ENCODE measurements around the gene TMEM94. TPM values are rescaled to one million over a fixed set of nuclear protein-coding genes. Genes with fewer than 3 reads are reported as not detected.

The TMEM94 gene
- total and polyA plus RNA-seq, 2 of the 13 experiments (the other 11 are each of a cell fraction or from before 2014, with no cell fraction given): 32.6 to 134 TPM

GRCh38 chr17:75504347-75505151 is 48.1 kb downstream of the TMEM94 start (continued):
- TF ChIP-seq RFX1 (IDR thresholded peaks at IDR 0.05) (no peak), ZNF615 (CRISPR knock-in tag; IDR thresholded peaks at IDR 0.05; ENCODE audit: borderline replicate concordance) (no peak), JARID2 (CRISPR knock-in tag; IDR thresholded peaks at IDR 0.05; ENCODE audit: insufficient replicate concordance) (no peak), ATF4 (CRISPR knock-in tag; IDR thresholded peaks at IDR 0.05) (no peak), ZNF761 (CRISPR knock-in tag; conservative IDR thresholded peaks at IDR 0.05) (no peak), SMC3 (IDR thresholded peaks at IDR 0.05; ENCODE audit: low read length) (peak; percentile 56; the same call in 1 of the 2 replicates), ZBTB7B (CRISPR knock-in tag; IDR thresholded peaks at IDR 0.05) (no peak; the same call in 1 of the 2 replicates), HNF1B (CRISPR knock-in tag; IDR thresholded peaks at IDR 0.05) (0 out of 2 replicates have a peak, but pooled peaks have one; percentile 37), SNAI1 (CRISPR knock-in tag; IDR thresholded peaks at IDR 0.05; ENCODE audit: borderline replicate concordance) (no peak), GPN1 (CRISPR knock-in tag; IDR thresholded peaks at IDR 0.05; ENCODE audit: borderline replicate concordance) (no peak), MBNL3 (CRISPR knock-in tag; conservative IDR thresholded peaks at IDR 0.05) (no peak), MAFF (IDR thresholded peaks at IDR 0.05; ENCODE audit: low read depth, low read length) (peak; percentile 74), KDM5A (IDR thresholded peaks at IDR 0.05; ENCODE audit: borderline replicate concordance, low read length) (no peak), NFYB (CRISPR knock-in tag; IDR thresholded peaks at IDR 0.05) (no peak), MED1 (CRISPR knock-in tag; IDR thresholded peaks at IDR 0.05) (0 out of 2 replicates have a peak, but pooled peaks have one; percentile 23), RAD51 (IDR thresholded peaks at IDR 0.05; ENCODE audit: borderline replicate concordance) (no peak), ZNF672 (CRISPR knock-in tag; IDR thresholded peaks at IDR 0.05) (no peak), HDAC2 (CRISPR knock-in tag; IDR thresholded peaks at IDR 0.05) (peak; percentile 46; the same call in 1 of the 2 replicates), ZSCAN12 (CRISPR knock-in tag; IDR thresholded peaks at IDR 0.05) (no peak), JUNB (CRISPR knock-in tag; IDR thresholded peaks at IDR 0.05; ENCODE audit: borderline replicate concordance) (no peak), ETV5 (CRISPR knock-in tag; IDR thresholded peaks at IDR 0.05; ENCODE audit: borderline replicate concordance) (no peak), ZFP90 (CRISPR knock-in tag; IDR thresholded peaks at IDR 0.05; ENCODE audit: borderline replicate concordance) (no peak), NRL (CRISPR knock-in tag; IDR thresholded peaks at IDR 0.05; ENCODE audit: borderline replicate concordance) (no peak), SMARCC2 (IDR thresholded peaks at IDR 0.05) (no peak), ZNF703 (CRISPR knock-in tag; IDR thresholded peaks at IDR 0.05; ENCODE audit: borderline replicate concordance) (no peak), ZNF784 (CRISPR knock-in tag; IDR thresholded peaks at IDR 0.05; ENCODE audit: borderline replicate concordance) (no peak), HBP1 (CRISPR knock-in tag; IDR thresholded peaks at IDR 0.05; ENCODE audit: low read depth) (no peak)

Measured in HepG2 (cell line).